Tongue (tissue), 2 donors: ENCODE measurements around the gene KXD1. TPM values are rescaled to one million over a fixed set of nuclear protein-coding genes. Genes with fewer than 3 reads are reported as not detected.
"Not testable (repeated sequence)": the region's sequence is repeated elsewhere in the genome, so short reads cannot be mapped to it uniquely, and the experiment has no call there.

Experiments used
- DNase-seq: peaks from one replicate; pipeline ENCODE4 v3.0.0-alpha.2; 2015
- total RNA-seq: library from RNA; depleted of rRNA; stranded (reverse); fragments of >200 nt; gene quantifications from one replicate; pipeline ENCODE4 v1.2.3, GENCODE V29; 2014

Gene KXD1
- total RNA-seq, 1 donor from 2014 or later = 40.7 TPM

DNA sequence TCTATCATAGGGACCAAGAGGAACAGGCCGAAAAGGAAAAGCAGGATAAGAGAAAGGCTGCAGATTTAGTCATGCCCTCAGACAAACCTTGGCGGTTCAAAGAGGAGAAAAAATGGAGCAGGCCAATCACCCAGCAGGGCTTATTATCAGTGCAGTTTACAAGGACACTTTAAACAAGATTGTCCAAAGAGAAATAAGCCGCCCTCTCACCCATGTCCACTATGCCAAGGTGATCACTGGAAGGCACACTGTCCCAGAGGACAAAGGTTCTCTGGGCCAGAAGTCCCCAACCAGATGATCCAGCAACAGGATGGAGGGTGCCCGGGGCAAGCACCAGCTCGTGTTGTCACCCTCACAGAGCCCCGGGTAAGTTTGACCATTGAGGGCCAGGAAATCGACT, 22.6 kb downstream of the KXD1 start:
- DNase-seq = no peak

DNA sequence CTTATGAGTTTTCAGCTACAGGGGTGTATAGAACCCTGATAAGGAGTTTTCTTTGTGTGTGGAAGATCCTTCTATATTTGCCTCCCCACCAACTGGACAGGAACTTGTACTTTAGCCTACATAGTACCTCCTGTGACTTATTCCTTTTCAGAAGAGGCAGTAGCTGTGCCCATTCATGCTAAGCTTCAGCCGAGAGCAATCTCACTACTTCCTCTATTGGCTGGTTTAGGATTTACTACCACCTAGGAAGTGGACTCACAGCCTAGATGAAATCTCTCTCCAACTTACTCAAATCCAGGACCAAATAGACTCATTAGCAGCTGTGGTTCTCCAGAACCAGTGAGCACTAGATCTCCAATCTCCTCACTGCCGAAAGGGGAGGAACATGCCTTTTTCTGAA, 28.6 kb downstream of the KXD1 start:
- DNase-seq = no peak

DNA sequence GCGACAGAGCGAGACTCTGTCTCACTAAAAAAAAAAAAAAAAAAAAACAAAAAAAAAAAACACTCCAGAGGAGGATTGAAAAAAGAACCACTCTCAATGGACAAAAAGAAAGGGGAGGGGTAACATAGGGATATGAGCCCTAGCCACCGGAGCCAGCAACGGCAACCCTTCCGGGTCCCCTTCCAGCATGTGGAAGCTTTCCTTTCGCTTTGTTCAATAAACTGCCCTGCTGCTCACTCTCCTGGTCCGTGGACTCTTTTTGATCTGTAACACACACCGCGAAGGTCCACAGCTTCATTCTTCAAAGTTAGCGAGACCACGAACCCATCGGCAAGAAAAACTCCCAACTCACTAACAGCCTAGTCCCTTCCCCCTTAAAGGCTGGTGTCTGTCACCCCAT, 29.9 kb downstream of the KXD1 start:
- no peak for DNase-seq

DNA sequence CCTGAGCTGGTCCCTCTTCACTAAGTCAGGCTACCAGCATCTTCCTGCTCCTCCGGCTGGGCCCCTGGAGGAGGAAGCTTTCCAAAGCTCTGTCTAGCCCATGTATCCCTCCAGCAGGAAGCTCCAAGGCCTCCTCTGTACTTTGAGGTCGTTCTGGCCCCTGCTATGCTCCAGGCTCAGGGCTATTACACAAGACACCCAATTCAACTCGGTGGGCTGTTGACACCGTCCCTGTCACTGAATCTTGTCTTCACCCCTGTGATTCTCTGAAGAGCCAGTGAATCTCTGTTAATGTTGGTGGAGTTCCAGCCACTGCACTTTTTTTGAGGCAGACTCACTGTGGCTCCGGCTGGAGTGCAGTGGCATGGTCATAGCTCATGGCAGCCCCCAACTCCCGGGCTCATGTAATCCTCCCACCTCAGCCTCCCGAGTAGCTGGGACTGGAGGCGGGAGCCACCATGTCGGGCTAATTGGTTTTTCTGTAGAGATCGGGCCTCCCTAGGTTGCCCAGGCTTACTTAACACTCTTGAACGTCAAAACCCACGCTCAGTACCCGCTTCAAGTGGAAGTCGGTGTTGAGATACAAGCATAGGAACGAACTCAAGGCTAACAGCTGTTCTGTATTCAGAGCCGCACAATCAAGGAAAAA, 30.4 kb downstream of the KXD1 start:
- no peak for DNase-seq

DNA sequence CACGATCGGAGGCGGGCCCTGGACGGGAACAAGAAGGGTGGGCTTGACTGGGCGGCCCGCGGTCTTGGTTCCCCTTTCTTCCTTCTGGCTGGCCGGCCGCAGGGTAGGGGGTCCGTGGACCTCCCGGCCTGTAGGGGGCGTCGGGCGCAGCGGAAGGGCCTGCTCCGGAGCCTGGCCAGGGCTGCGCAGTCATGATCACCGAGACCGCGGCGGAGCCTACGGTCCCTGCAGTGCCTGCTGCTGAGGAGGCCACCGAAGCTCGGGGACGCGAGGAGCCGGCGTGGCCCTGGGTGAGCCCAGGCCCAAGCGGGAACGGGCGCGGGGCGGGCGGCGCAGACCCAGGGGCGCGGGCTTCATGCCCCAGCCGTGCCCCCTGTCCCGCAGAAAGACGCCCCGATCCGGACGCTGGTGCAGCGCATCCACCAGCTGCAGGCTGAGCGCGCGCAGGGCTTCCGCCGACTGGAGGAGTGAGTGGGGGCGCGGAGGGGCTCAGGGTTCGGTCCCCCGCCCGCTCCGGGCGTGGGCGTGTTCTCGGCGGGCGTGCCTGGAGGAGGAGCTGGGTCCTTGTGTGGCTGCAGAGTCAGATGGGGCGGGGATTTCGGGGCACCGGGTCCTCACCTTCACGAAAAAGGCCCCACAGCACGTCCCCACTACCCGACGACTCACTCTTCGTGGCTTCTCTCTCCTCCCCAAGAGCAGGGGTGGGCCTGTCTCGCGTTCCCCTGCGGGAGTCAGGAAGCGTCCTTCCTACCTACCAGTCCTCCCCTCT, 31.1 kb downstream of the KXD1 start, which contains the start of gene REX1BD:
Gene REX1BD (plus strand): TSS at position 188 of the 769 bp plus-strand sequence. CDS start 4 bp downstream, at position 192.
- peak; percentile 93 for DNase-seq

DNA sequence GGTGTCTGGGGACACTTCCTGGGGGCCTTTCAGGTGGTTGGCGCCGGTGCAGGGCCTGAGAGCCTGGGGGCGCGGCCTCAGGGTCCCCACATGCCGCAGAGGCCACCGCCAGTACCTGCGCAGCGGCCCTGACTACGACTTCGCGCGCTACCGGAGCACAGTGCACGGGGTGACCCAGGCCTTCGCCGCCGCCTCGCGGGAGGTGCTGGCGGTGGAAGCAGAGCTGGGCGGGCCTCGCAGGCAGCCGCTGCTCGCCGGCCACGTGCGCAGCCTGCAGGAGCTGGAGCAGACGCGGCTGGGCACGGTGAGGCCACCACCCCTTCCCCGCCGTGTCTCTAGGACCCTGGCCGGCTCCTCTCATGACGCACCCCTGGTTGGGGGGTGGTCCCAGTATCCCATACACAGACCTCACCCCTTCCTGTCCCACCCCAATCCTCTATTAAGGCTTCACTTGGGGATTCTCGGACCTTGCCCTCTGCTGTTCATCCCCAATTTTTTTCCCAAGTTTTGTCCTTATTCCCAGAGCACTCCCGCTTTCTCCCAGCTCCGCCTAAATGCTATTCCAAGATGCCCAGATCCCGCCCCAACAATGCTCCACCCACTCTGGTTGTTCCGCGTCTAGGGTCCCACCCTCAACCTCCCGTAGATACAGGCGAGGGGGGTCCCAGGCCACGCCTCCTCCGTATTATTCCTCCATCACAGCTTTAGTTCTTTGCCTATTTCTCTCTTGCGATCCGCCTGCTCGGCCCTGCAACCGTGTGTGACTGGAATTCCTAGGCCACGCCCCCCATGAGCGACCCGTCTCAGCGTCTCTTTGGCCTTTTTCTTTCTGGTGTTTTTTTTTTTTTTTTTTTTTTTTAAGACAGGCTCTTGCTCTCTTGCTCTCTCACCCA, 32.0 kb downstream of the KXD1 start:
- peak; percentile 85 for DNase-seq

DNA sequence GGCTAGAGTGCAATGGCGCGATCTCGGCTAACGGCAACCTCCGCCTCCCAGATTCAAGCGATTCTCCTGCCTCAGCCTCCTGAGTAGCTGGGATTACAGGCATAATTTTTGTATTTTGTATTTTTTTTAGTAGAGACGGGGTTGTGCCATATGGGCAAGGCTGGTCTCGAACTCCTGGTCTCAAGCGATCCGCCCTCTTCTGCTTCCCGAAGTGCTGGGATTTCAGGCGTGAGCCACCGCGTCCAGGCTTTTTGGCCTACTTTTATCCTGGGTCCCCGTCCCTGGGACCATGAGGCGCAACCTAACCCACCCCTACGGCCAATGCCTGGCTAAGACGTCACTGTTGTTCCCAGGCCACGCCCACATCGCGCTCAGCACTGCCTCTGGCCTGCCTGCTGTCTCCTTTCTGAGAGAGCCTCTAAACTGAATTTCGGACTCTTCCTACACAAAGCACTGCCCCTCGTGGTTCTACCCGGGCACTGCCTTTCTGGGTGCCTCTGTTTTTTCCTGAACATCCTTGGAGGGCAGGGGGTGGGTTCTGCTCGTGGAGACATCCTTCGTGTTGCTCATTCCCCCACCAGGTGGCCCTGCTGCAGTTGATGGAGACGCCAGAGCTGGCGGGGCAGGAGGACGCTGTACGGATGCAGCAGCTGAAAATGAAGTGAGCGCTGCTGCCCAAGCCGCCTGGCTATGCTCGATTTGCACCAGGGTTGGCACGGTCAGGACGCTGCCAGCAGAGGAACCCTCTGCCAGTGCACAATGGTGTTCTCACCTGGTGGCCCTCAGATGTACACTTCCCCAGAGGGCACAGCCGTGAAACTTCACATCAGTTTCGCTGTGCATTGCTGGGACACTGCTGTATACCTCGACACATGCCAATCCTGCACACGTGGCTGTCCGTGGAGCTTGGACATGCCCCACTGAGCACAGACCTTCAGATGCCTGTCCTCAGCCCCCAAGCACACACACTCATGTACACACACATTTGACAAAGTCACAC, 32.9 kb downstream of the KXD1 start:
- peak; percentile 97 for DNase-seq

DNA sequence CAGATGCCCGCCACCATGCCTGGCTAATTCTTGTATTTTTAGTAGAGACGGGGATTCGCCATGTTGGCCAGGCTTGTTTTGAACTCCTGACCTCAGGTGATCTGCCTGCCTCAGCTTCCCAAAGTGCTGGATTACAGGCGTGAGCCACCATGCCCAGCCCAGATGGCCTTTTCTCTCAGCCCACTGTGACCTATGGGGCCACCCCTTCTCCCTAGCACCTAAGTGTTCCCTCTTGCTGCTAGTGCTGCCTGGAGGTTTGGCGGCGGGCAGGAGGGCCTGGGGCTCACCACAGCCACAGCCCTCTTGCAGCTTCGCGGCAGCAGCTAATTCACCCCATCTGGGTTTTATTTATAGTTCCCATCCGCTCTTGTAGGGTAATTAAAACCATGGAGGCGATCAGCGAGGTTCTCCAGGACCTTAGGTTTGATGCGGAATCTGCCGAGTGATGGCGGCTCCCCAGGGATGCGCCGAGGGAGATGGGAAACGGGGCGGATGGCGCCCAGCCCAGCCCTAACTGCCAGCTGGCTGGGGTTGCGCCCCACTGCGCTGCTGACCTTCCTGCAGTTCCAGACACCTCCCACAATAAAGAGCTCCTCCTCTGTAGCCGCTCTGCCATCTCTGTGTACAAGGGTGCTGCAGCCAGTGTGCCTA, 34.2 kb downstream of the KXD1 start:
- no peak for DNase-seq

DNA sequence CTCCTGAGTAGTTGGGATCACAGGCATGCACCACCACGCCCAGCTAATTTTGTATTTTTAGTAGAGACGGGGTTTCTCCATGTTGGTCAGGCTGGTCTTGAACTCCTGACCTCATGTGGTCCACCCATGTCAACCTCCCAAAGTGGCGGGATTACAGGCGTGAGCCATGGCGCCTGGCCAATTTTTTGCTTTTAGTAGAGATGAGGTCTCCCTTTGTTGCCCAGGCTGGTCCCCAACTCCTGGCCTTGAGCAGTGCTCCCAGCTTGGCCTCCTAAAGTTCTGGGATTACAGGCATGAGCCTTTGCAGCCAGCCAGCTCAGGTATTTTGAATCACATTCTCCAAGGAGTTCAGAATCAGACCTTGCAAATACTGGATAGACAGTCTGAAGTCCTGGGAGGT, 35.1 kb downstream of the KXD1 start:
- DNase-seq = not testable (repeated sequence)

DNA sequence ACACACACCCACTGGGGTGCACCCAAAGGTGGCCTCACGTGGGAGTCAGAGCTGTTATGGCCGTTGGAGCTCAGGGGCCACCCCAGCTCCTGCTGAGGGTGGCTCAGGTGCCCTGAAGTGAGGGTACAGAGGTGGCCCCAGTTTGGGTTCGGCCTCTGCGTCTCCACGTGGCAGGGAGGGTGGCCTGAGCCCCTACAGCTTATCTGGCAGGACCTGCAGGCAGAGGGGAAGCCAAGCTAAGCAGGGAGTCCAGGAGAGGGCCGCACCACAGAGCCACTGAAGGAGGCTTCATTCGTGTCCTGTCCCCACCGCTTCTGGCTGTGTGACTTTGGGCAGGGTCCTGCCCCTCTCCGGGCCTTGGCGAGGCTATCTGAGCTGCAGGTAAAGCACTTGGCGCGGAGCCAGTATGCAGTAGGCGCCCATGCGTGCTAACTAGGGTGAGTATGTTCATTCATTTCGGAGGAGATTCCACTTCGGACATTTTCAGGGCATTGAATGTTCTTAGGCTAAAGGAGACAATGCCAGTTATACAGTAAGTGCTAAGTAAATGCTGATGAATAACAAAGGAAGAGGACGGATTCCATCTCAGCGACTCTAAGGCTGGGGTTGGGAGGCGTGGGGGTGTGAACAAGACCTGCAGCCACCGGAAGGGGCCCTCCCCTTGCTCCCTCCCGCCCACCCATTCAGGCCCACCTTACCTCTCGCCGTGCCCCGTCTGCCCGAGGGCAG, 35.9 kb downstream of the KXD1 start:
- no peak for DNase-seq

DNA sequence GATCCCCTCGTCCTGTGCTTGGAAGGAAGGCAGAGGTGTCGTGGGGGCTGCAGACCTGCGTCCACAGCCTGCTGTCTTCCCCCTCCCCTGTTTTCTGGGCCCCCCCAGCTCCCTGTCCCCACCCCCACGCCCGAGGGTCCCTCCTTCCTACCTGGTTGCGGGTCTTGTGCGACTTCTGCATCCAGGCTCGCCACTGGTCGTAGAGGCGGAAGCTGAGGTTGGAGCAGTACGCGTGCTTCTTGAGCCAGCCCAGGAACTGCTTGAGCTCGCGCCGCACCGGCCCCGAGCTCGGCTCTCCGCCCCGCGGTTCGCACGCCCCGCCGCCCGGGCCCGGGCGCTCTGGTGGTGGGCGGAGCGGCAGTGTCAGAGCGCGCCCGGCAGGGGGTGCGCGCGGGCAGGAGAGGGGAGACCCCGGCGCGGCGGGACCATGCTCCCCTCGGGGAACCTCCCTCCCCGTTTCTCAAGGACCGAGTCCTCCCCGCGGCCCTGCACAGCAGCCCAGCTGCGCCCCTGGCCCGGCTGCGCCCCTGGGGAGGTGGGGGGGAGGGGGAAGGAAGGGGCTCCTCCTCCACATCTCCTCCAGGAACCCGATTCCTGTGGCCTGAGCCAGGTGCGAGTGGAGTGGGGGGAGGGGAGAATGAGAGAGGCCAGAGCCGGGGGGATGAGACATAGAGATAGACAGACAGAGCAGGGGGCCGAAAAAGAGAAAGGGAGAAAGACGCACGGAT, 36.6 kb downstream of the KXD1 start:
- peak; percentile 89 for DNase-seq

DNA sequence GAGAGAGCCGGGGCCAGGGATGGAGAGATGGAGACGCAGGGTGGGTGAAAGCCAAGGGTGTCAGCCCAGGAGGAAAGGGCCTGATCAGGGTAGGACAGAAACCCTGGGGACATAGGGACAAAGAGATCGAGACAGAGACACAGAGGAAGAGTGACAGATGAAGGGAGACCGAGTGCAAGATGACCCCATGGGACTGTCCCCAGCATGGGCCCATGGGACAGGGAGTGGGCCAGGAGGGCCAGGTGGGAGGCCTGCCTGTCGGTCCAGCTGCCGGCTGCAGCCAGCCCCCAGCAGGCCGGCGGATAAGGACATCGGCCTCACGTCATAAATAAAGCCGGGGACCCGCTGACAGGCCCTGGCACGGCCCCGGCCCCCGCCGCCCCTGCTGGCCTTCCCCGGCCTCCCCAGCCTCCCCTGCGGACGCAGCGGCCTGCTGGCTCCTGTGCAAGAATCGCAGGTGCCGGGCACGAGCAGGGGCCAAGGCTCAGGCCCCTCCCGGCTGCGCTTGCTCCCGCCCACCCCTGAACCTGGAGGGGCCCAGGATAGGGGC, 37.2 kb downstream of the KXD1 start:
- DNase-seq = no peak

DNA sequence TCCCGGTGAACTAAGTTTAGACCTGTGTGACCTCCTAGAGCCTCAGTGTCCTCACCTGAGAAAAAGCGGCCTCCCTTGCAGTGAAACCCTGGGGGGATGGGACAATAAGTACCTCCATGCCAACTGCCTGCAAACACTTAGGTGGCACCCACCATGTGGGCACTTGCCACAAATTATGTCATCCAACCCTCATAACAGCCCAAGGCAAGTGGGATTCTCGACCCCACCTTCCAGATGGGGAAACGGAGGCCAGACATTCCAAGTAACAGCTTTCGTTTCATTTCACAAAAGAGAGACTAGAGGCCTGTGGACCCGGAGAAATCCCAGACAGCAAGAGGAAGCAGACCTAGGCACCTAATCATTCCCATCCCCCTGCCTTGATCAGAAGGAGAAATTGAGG, 37.8 kb downstream of the KXD1 start:
- DNase-seq = no peak

DNA sequence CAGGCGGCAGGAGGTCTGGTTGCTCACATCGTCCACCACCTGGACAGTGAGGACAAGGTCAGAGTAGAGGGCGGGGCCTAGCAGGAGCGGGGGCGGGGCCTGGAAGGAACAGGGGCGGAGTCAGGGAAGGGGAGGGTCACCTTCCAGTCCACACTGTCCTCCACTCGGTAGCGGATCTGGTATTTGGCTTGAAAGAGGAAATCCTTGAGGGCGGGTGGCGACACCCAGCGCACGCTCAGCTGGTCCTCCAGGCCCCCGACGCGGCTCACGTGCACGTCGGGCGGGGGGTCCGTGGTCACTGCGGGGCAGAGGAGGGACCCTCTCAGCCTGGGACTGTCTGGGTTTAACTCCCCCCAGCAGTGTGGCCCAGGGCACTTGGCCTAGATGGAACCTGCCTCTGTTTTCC, 39.1 kb downstream of the KXD1 start:
- no peak for DNase-seq

DNA sequence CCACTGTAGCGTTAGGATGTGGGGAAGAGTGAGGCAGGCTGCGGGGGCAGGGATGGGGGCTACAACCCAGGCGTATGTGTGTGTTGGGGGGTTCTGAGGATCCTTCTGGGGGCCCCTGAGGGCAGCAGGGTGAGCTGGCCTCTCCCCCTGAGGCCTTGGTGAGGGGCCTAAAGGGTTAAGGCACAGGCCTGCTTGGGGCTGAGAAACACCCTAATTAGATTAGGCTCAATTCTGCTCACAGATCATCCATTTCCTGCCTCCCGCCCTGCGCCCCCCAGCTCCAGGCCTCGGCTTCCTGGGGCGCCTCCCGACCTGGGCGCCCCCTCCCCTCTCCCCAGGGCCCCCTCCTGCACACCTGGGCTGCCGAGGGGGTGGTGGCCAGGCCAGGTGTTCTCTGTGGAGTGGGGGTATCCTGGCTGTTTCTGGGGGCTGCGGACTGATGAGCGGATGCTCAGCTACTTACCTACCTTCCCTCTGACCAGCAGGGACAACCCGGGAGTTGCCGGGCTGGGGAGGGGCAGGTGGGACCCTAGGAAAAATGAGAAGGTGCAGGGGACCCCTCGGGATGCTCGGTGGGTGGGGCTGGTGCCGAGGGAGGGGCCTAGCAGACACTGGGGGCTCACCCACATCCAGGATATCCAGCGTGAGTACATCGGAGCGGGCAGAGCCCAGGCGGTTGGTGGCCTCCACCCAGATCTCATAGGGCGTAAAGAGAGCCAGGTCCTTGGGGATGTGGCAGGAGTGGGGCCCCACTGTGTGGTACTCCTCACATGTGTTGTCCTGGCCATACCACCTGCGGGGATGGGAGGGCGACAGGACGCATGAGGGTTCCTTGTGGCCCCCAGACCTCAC, 40.4 kb downstream of the KXD1 start:
- no peak for DNase-seq

DNA sequence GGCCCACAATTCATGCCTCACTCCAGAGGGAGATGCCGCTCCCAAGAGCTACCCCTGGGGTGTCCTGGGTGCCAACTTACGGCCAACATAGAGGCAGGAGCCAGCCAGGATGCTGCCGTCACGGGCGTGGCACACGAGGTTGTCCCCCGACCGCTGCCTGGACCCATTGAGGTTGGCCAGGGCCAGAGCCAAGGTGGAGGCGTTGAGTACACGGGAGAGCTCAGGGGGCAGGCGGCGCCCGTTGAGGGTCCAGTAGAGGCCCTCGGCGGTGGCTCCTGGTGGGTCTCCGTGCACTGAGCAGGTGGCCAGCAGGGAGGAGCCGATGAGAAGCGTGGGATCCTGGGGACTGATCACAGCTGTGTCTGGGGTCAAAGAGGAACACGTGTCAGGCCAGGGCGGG, 41.8 kb downstream of the KXD1 start:
- DNase-seq = no peak

DNA sequence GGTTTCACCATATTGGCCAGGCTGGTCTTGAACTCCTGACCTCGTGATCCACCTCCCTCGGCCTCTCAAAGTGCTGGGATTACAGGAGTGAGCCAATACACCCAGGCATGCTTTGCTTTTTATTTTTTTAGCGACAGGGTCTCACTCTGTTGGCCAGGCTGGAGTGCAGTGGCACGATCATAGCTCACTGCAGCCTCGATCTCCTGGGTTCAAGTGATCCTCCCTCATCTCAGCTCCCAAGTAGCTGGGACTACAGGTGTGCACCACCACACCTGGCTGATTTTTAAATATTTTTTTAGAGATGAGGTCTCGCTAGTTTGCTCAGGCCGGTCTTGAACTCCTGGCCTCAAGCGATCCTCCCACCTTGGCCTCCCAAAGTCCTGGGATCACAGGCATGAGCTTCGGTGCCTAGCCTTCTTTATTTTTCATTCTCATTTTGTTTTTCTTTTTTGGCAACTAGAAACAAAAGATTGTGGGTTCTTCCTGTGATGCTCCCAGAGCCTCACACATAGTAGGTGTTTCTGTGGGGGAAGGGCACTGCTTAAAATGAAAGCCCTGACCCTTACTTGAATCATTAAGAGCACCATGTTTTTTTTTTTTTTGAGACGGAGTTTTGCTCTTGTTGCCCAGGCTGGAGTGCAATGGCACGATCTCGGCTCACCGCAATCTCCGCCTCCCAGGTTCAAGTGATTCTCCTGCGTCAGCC, 43.2 kb downstream of the KXD1 start:
- not testable (repeated sequence) for DNase-seq

DNA sequence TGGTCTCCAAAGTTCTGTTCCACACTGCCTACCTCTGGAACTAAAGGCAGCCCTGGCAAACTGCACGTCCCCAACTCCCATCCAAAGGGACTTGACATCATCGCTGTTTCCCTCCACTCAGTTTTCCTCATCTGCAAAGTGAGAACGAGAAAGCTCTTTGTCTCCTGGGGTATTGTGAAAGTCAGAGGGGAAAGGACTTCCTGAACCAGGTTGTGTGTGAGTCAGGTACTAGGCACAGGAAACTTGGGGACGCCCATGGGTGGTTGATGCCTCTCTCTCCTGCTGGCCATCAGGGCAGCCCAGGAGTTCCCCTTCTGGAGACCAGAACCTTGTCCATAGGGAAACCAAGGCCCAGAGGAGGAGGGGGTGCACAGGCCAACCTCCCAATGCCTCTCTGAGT, 44.2 kb downstream of the KXD1 start:
- DNase-seq = no peak
